GM18526 (cell line): ENCODE results near the gene DMWD.

ENCODE experiments used
- POLR2A ChIP-seq: IDR thresholded peaks from 3 replicates; pipeline ENCODE4 v1.6.1; 2011; ENCODE audit not compliant: insufficient read length; ENCODE audit errors: extremely low read depth

Gene DMWD

GRCh38 chr19:45792470-45793177 is at the start of gene DMWD:
TSS of gene DMWD (minus strand) at chr19:45792845. CDS start at chr19:45792756, 89 bp downstream.
- TF ChIP-seq POLR2A: peak; percentile 72

- no peak for TF ChIP-seq POLR2A
Measured at GRCh38 chr19:45842198-45842597, 49.6 kb upstream of the DMWD start.

GRCh38 chr19:45834970-45835369 is 42.3 kb upstream of the DMWD start:
- TF ChIP-seq POLR2A: no peak

- TF ChIP-seq POLR2A: no peak
Measured at GRCh38 chr19:45828945-45829344, 36.3 kb upstream of the DMWD start.

GRCh38 chr19:45828523-45828922 is 35.9 kb upstream of the DMWD start:
- no peak for TF ChIP-seq POLR2A

GRCh38 chr19:45827459-45828093 is 34.9 kb upstream of the DMWD start:
- no peak for TF ChIP-seq POLR2A

- TF ChIP-seq POLR2A: no peak
Measured at GRCh38 chr19:45826934-45827333, 34.3 kb upstream of the DMWD start.

GRCh38 chr19:45825917-45826893 is 33.6 kb upstream of the DMWD start:
- no peak for TF ChIP-seq POLR2A

- no peak for TF ChIP-seq POLR2A
Measured at GRCh38 chr19:45825263-45825605, 32.6 kb upstream of the DMWD start.

- TF ChIP-seq POLR2A: no peak
Measured at GRCh38 chr19:45824531-45825262, 32.1 kb upstream of the DMWD start.

GRCh38 chr19:45824041-45824471 is 31.4 kb upstream of the DMWD start:
- no peak for TF ChIP-seq POLR2A

GRCh38 chr19:45823182-45823581 is 30.5 kb upstream of the DMWD start:
- no peak for TF ChIP-seq POLR2A

GRCh38 chr19:45822716-45823115 is 30.1 kb upstream of the DMWD start:
- no peak for TF ChIP-seq POLR2A

GRCh38 chr19:45821570-45821969 is 28.9 kb upstream of the DMWD start:
- no peak for TF ChIP-seq POLR2A

- no peak for TF ChIP-seq POLR2A
Measured at GRCh38 chr19:45821103-45821521, 28.5 kb upstream of the DMWD start.
